ENCODE results near the gene MYO3B. TPM values are rescaled to one million over a fixed set of nuclear protein-coding genes. Genes with fewer than 3 reads are reported as not detected.

MYO3B gene
- total RNA-seq, 1 donor = 0.09 TPM

- H3K4me3 ChIP-seq (ENCODE audit: low read depth, low read length) = no peak overlapping the region
- no peak for TF ChIP-seq CTCF (IDR thresholded peaks at IDR 0.05; ENCODE audit: insufficient read depth, low read length)
- no peak for DNase-seq (ENCODE audit: low read depth)
Measured at GRCh38 chr2:170265321-170265720, 87.4 kb downstream of the MYO3B start.

- no peak for TF ChIP-seq CTCF (IDR thresholded peaks at IDR 0.05; ENCODE audit: insufficient read depth, low read length)
- no peak overlapping the region for H3K4me3 ChIP-seq (ENCODE audit: low read depth, low read length)
- DNase-seq (ENCODE audit: low read depth) = no peak
Measured at GRCh38 chr2:170266358-170266757, 88.4 kb downstream of the MYO3B start.

GRCh38 chr2:170267071-170267470, 89.1 kb downstream of the MYO3B start:
- no peak for TF ChIP-seq CTCF (IDR thresholded peaks at IDR 0.05; ENCODE audit: insufficient read depth, low read length)
- H3K4me3 ChIP-seq (ENCODE audit: low read depth, low read length) = no peak overlapping the region
- no peak for DNase-seq (ENCODE audit: low read depth)

- TF ChIP-seq CTCF (IDR thresholded peaks at IDR 0.05; ENCODE audit: insufficient read depth, low read length) = no peak
- no peak for DNase-seq (ENCODE audit: low read depth)
- H3K4me3 ChIP-seq (ENCODE audit: low read depth, low read length) = no peak overlapping the region
Measured at GRCh38 chr2:170270278-170270864, 92.4 kb downstream of the MYO3B start.

GRCh38 chr2:170271340-170271739, 93.4 kb downstream of the MYO3B start:
- DNase-seq (ENCODE audit: low read depth) = no peak
- no peak overlapping the region for H3K4me3 ChIP-seq (ENCODE audit: low read depth, low read length)
- TF ChIP-seq CTCF (IDR thresholded peaks at IDR 0.05; ENCODE audit: insufficient read depth, low read length) = no peak

GRCh38 chr2:170276056-170276455, 98.1 kb downstream of the MYO3B start:
- no peak overlapping the region for H3K4me3 ChIP-seq (ENCODE audit: low read depth, low read length)
- DNase-seq (ENCODE audit: low read depth) = no peak
- TF ChIP-seq CTCF (IDR thresholded peaks at IDR 0.05; ENCODE audit: insufficient read depth, low read length) = no peak

Data from fibroblast of the aortic adventitia (primary cell).